Stimulated activated CD4-positive, alpha-beta T cell treated with anti-CD3 and anti-CD28 coated beads, Interleukin-12 subunit alpha, Interleukin-12 subunit beta, amount 100 ng/mL, for 48 hours (primary cell): ENCODE data around the gene INPP5A.
"Not testable (repeated sequence)": the region's sequence is repeated elsewhere in the genome, so short reads cannot be mapped to it uniquely, and the experiment has no call there.

Experiments
- DNase-seq, 3 donors: peaks; one replicate each; pipeline ENCODE4 v3.0.0-alpha.2; 2020; ENCODE audit warnings: low read depth in 2 of 3, low spot score in 1 of 3

Gene INPP5A

GRCh38 chr10:132750936-132751335, 213.3 kb downstream of the INPP5A start:
- no peak for DNase-seq

GRCh38 chr10:132752378-132752777, 214.8 kb downstream of the INPP5A start:
- DNase-seq: no peak

GRCh38 chr10:132752961-132753360, 215.4 kb downstream of the INPP5A start:
- DNase-seq: no peak

- DNase-seq: no peak
These were observed 216.0 kb downstream of the INPP5A start for GRCh38 chr10:132753596-132753995.

GRCh38 chr10:132754071-132754470, 216.5 kb downstream of the INPP5A start:
- no peak for DNase-seq

- no peak for DNase-seq
These were observed 217.7 kb downstream of the INPP5A start for GRCh38 chr10:132755166-132755711.

DNA sequence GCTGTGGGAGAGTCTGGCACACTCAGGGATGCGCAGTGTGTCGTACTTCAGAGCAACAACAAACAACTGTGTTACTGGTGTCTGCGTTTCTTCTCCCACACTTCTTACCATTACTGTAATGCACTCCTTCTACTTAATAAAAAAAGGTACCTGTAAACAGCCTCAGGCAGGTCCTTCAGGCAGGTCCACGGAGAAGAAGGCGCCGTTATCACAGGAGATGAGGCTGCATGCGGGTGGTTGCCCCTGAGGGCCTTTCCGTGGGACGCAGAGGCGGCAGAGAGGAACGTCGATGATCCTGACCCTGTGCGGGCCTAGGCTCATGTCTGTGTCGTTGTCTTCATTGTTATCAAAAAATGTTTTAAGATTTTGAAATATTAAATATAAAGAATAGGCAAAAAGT, 219.0 kb downstream of the INPP5A start:
- DNase-seq: no peak

- DNase-seq: no peak
These were observed 219.6 kb downstream of the INPP5A start for GRCh38 chr10:132757171-132757570.

DNA sequence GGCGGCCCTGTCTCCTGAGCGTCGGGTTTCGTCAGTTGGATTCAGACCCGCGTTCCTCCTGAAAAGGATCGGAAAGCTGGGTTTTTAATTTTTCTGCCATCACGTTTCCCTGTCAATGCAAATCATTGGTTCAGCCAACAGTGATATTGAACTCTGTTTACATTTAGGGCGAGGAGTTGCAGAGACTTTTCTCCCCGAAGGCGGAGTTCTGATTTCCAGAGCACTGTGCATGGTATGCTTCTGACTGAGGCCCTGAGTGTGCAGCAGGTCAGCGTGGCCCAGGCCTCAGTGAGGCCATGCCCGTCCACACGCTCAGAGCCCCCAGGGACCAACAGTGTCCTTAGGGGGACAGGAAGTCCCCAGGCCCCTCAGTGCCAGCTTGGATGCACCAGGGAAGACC, 221.3 kb downstream of the INPP5A start:
- no peak for DNase-seq

- DNase-seq: no peak
These were observed 223.9 kb downstream of the INPP5A start for GRCh38 chr10:132761395-132762060.

- DNase-seq: no peak
These were observed 224.7 kb downstream of the INPP5A start for GRCh38 chr10:132762267-132762666.

DNA sequence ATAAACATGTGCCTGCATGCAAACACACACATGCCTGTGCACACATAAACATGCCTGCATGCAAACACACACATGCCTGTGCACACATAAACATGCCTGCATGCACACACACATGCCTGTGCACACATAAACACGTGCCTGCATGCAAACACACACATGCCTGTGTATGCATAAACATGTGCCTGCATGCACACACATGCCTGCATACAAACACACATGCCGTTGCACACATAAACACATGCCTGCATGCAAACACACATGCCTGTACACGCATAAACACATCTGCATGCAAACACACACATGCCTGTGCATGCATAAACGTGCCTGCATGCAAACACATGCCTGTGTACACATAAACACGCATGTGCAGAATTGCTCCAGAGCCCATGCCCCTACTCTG, 226.0 kb downstream of the INPP5A start:
- no peak for DNase-seq

DNA sequence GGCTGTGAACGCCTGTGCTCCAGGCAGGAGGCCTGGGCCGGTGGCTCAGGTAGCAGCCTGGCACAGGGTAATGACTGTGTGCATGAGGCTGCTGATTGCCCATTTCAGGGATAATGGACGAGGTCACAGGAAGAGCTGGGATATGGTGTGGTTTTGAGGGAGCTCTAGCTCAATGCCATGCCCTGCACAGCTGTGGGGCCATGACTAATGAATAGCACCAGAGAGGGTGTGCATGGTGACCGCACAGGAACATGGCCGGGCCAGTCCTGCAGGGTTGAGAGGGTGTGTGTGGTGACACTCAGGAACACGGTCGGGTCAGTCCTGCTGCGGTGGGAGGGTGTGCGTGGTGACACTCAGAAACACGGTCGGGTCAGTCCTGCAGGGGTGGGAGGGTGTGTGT, 226.5 kb downstream of the INPP5A start:
- no peak for DNase-seq

GRCh38 chr10:132765435-132765834, 227.8 kb downstream of the INPP5A start:
- no peak for DNase-seq

DNA sequence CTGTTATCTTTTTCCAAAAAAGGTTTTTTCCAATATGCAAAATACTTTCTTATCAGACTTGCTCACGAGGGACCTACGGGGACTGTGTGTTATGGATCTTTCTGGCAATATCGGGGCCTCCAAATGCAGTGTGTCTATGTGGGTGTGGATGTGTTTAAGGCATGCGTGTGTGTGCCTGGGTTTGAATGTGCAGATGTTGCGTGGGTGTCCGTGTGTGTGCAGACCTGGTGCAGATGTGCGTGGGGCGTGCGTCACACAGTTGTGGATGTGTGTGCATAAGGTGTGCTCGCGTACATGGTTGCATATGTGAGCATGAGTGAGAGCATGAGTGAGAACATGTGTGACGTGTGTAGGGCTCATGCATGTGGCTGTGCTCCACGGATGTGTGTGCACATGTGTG, 228.7 kb downstream of the INPP5A start:
- DNase-seq: no peak

- no peak for DNase-seq
These were observed 231.0 kb downstream of the INPP5A start for GRCh38 chr10:132768346-132769248.

GRCh38 chr10:132770061-132771021, 232.8 kb downstream of the INPP5A start:
- no peak for DNase-seq

DNA sequence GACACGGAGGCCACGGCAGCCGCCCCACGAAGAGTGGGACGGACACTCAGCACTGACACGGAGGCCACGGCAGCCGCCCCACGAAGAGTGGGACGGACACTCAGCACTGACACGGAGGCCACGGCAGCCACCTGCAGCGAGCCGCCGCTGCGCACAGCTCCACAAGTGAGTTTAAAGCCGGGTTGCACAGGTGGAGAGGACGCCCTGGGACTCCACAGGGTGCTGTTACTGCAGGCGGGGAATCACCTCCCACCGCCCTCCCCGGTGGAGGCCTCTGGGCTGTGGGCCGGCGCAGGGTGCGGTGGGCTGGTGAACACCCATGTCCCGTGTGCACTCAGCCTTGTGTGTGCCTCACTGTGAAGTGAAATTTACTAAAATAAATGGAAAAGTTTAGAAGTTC, 235.2 kb downstream of the INPP5A start:
- not testable (repeated sequence) for DNase-seq

GRCh38 chr10:132774181-132774901, 236.8 kb downstream of the INPP5A start:
- DNase-seq: no peak
